Neural cell (in vitro differentiated cells): Measurements from ENCODE around the gene POLE4. TPM values are rescaled to one million over a fixed set of nuclear protein-coding genes. Genes with fewer than 3 reads are reported as not detected.

Experiments
- H2AFZ ChIP-seq: fragments of 200-600, 300-800 bp; sonication (generic), shearing (Covaris generic); 2 replicates; pipeline ENCODE4 v1.6.0; 2014; ENCODE audit warnings: low read depth, mild to moderate bottlenecking, antibody characterized with exemption, low read length, moderate library complexity
- H3F3A ChIP-seq: fragments of 200-600 bp; shearing (Covaris generic); 2 replicates; pipeline ENCODE4 v1.6.1; 2016; ENCODE audit warnings: mild to moderate bottlenecking, moderate library complexity, mixed read lengths, antibody characterized with exemption, low read length; ENCODE audit not compliant: insufficient read depth, poor library complexity, severe bottlenecking
- H3K27ac ChIP-seq: fragments of 200-600, 300-800 bp; sonication (generic), shearing (Covaris generic); 2 replicates; pipeline ENCODE4 v1.5.1; 2014; ENCODE audit warnings: mild to moderate bottlenecking, low read length, moderate library complexity
- H3K27me3 ChIP-seq: fragments of 300-800, 200-600 bp; sonication (generic), shearing (Covaris generic); 2 replicates; pipeline ENCODE4 v1.6.0; 2014; ENCODE audit warnings: mild to moderate bottlenecking, low read depth, low read length, moderate library complexity; ENCODE audit not compliant: insufficient read depth
- H3K36me3 ChIP-seq: fragments of 300-800, 200-600 bp; sonication (generic), shearing (Covaris generic); 2 replicates; pipeline ENCODE4 v1.5.1; 2014; ENCODE audit warnings: mild to moderate bottlenecking, antibody characterized with exemption, low read length, moderate library complexity; ENCODE audit not compliant: insufficient read depth
- H3K4me2 ChIP-seq: fragments of 300-800, 200-600 bp; sonication (generic), shearing (Covaris generic); 2 replicates; pipeline ENCODE4 v1.6.0; 2014; ENCODE audit warnings: mild to moderate bottlenecking, low read length
- H3K4me3 ChIP-seq: fragments of 300-800, 200-600 bp; sonication (generic), shearing (Covaris generic); 2 replicates; pipeline ENCODE4 v1.5.1; 2014; ENCODE audit warnings: mild to moderate bottlenecking, low read length, moderate library complexity
- H3K79me2 ChIP-seq: fragments of 200-600 bp; shearing (Covaris generic); replicated peaks from 2 replicates; pipeline ENCODE4 v1.6.0; 2014; ENCODE audit warnings: mild to moderate bottlenecking, low read length, moderate library complexity; ENCODE audit not compliant: insufficient read depth
- H3K9ac ChIP-seq: fragments of 300-800, 200-600 bp; sonication (generic), shearing (Covaris generic); 2 replicates; pipeline ENCODE4 v1.6.1; 2016; ENCODE audit warnings: mild to moderate bottlenecking, low read length, mixed read lengths
- H3K9me2 ChIP-seq: fragments of 200-600 bp; shearing (Covaris generic); 2 replicates; pipeline ENCODE4 v1.6.1; 2016; ENCODE audit warnings: mild to moderate bottlenecking, low read length, mixed read lengths; ENCODE audit not compliant: insufficient read depth
- H3K9me3 ChIP-seq: fragments of 200-600, 300-800 bp; sonication (generic), shearing (Covaris generic); 2 replicates; pipeline ENCODE4 v1.6.1; 2016; ENCODE audit warnings: mild to moderate bottlenecking, mixed run types, low read length, moderate library complexity, mixed read lengths
- H4K20me1 ChIP-seq: fragments of 200-600 bp; shearing (Covaris generic); 2 replicates; pipeline ENCODE4 v1.6.1; 2016; ENCODE audit warnings: mild to moderate bottlenecking, mixed run types; ENCODE audit not compliant: insufficient read depth
- EP300 ChIP-seq: fragments of 450-650 bp; conservative IDR thresholded peaks from 2 replicates; pipeline ENCODE4 v1.6.1; 2014; ENCODE audit warnings: antibody characterized with exemption, mild to moderate bottlenecking, moderate library complexity; ENCODE audit not compliant: poor library complexity, severe bottlenecking
- EZH2 ChIP-seq: fragments of 200-600, 300-800 bp; shearing (Covaris generic), sonication (generic); IDR thresholded peaks from 2 replicates; pipeline ENCODE4 v1.6.1; 2014; ENCODE audit warnings: antibody characterized with exemption, low read length, borderline replicate concordance, mild to moderate bottlenecking; ENCODE audit not compliant: insufficient read depth, poor library complexity, severe bottlenecking
- MXI1 ChIP-seq: fragments of 450-650 bp; conservative IDR thresholded peaks from 2 replicates; pipeline ENCODE4 v1.6.1; 2014; ENCODE audit warnings: antibody characterized with exemption, mild to moderate bottlenecking; ENCODE audit not compliant: poor library complexity, severe bottlenecking
- POLR2AphosphoS5 ChIP-seq: IDR thresholded peaks from 2 replicates; pipeline ENCODE4 v1.6.1; 2012
- RAD21 ChIP-seq: fragments of 450-650 bp; conservative IDR thresholded peaks from 2 replicates; pipeline ENCODE4 v1.6.1; 2014; ENCODE audit warnings: antibody characterized with exemption, mild to moderate bottlenecking, moderate library complexity
- SMC3 ChIP-seq: fragments of 450-650 bp; conservative IDR thresholded peaks from 2 replicates; pipeline ENCODE4 v1.6.1; 2014; ENCODE audit warnings: antibody characterized with exemption, mild to moderate bottlenecking, moderate library complexity; ENCODE audit not compliant: poor library complexity
- TAF1 ChIP-seq: IDR thresholded peaks from 2 replicates; pipeline ENCODE4 v1.6.1; 2012; ENCODE audit warnings: low read depth
- polyA plus RNA-seq: library from polyadenylated mRNA; depleted of rRNA; stranded (reverse); fragments of >200 nt; gene quantifications from 2 replicates; pipeline ENCODE4 v1.2.3, GENCODE V29; 2014
- TF ChIP-seq, protein P1 (sequence below): fragments of 450-650 bp; IDR thresholded peaks from 2 replicates; pipeline ENCODE4 v1.5.1; 2014; ENCODE audit warnings: antibody characterized with exemption, mild to moderate bottlenecking, moderate library complexity; ENCODE audit not compliant: poor library complexity, severe bottlenecking
- TF ChIP-seq, protein P2 (sequence below): IDR thresholded peaks from 2 replicates; pipeline ENCODE4 v1.6.1; 2012; ENCODE audit warnings: borderline replicate concordance

POLE4 gene
- polyA plus RNA-seq, 1 donor from 2014 or later, result 35.9 TPM

DNA sequence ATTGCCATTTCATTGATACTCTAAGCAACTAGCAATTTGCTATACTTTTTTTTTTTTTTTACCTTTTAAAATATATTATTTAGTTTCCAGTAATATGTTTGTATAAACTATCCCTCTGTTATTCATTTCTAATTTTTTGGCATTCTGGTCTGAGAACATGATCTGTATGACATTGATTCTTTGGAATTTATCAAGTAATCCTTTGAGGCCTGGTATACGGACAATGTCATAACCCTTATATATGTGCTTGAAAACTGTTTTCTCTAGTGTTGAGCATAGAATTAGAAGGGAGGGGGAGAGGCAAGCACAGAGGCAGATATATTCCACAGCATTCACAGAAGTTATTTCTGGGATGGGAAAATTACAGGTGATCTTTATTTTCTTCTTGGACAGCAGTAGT, 48.2 kb upstream of the POLE4 start:
- Histone ChIP-seq H3K9ac (no peak overlapping the region), H3K36me3 (no peaks in the 10 kb centered on the region), H3K4me3 (no peak overlapping the region), H3F3A (no peaks in the 10 kb centered on the region), H3K27me3 (no peaks in the 10 kb centered on the region), H3K79me2 (no peaks in the 10 kb centered on the region), H3K4me2 (no peak overlapping the region), H3K9me3 (no peaks in the 10 kb centered on the region), H2AFZ (no peak overlapping the region), H3K27ac (no peak overlapping the region), H4K20me1 (no peaks in the 10 kb centered on the region), H3K9me2 (no peaks in the 10 kb centered on the region)
- TF ChIP-seq TAF1 (no peak), POLR2AphosphoS5 (no peak), SMC3 (no peak), EP300 (no peak), RAD21 (no peak), EZH2 (no peak), MXI1 (no peak)
- TF ChIP-seq, protein P1, sequence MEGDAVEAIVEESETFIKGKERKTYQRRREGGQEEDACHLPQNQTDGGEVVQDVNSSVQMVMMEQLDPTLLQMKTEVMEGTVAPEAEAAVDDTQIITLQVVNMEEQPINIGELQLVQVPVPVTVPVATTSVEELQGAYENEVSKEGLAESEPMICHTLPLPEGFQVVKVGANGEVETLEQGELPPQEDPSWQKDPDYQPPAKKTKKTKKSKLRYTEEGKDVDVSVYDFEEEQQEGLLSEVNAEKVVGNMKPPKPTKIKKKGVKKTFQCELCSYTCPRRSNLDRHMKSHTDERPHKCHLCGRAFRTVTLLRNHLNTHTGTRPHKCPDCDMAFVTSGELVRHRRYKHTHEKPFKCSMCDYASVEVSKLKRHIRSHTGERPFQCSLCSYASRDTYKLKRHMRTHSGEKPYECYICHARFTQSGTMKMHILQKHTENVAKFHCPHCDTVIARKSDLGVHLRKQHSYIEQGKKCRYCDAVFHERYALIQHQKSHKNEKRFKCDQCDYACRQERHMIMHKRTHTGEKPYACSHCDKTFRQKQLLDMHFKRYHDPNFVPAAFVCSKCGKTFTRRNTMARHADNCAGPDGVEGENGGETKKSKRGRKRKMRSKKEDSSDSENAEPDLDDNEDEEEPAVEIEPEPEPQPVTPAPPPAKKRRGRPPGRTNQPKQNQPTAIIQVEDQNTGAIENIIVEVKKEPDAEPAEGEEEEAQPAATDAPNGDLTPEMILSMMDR, result no peak
- TF ChIP-seq, protein P2, sequence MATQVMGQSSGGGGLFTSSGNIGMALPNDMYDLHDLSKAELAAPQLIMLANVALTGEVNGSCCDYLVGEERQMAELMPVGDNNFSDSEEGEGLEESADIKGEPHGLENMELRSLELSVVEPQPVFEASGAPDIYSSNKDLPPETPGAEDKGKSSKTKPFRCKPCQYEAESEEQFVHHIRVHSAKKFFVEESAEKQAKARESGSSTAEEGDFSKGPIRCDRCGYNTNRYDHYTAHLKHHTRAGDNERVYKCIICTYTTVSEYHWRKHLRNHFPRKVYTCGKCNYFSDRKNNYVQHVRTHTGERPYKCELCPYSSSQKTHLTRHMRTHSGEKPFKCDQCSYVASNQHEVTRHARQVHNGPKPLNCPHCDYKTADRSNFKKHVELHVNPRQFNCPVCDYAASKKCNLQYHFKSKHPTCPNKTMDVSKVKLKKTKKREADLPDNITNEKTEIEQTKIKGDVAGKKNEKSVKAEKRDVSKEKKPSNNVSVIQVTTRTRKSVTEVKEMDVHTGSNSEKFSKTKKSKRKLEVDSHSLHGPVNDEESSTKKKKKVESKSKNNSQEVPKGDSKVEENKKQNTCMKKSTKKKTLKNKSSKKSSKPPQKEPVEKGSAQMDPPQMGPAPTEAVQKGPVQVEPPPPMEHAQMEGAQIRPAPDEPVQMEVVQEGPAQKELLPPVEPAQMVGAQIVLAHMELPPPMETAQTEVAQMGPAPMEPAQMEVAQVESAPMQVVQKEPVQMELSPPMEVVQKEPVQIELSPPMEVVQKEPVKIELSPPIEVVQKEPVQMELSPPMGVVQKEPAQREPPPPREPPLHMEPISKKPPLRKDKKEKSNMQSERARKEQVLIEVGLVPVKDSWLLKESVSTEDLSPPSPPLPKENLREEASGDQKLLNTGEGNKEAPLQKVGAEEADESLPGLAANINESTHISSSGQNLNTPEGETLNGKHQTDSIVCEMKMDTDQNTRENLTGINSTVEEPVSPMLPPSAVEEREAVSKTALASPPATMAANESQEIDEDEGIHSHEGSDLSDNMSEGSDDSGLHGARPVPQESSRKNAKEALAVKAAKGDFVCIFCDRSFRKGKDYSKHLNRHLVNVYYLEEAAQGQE, result no peak

DNA sequence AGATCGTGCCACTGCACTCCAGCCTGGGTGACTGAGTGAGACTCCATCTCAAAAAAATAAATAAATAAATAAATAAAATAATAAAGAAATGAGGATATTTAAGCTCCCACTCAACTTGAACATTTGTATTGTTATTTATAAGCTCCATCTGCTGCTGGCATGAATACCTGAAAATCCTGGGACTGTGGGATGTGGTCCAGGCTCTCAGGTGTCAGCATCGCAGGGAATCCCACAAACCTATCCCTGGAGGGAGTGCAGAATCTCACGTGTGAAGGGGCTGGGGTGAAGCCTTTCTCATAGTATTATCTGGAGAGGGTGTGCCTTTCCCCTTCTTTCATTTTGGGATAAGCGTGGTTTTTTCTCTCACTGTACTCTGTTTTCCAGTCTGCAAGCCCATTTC, 47.4 kb upstream of the POLE4 start:
- Histone ChIP-seq H3K27me3 (no peaks in the 10 kb centered on the region), H3K4me2 (no peak overlapping the region)

More for the DNA sequence above, 47.4 kb upstream of the POLE4 start:
- Histone ChIP-seq H3K27ac (no peak overlapping the region), H3K4me3 (no peak overlapping the region), H2AFZ (no peak overlapping the region), H3K9me3 (no peaks in the 10 kb centered on the region), H3K79me2 (no peaks in the 10 kb centered on the region), H3K36me3 (no peaks in the 10 kb centered on the region), H4K20me1 (no peaks in the 10 kb centered on the region), H3K9me2 (no peaks in the 10 kb centered on the region), H3F3A (no peaks in the 10 kb centered on the region), H3K9ac (no peak overlapping the region)
- TF ChIP-seq, protein P1, result no peak
- TF ChIP-seq MXI1 (no peak), TAF1 (no peak), SMC3 (no peak), POLR2AphosphoS5 (no peak), RAD21 (no peak), EP300 (no peak), EZH2 (no peak)
- TF ChIP-seq, protein P2, result no peak
